GM19395 (cell line): ENCODE results near the gene TOMM20.
"Not testable (repeated sequence)": the region's sequence is repeated elsewhere in the genome, so short reads cannot be mapped to it uniquely, and the experiment has no call there.

ENCODE experiments used
- ATAC-seq: cut with Tn5 transposase; IDR thresholded peaks from one replicate; pipeline ENCODE4 v1.9.1; 2021; ENCODE audit warnings: mild to moderate bottlenecking, moderate library complexity; ENCODE audit not compliant: unreplicated experiment

Gene TOMM20

GRCh38 chr1:235105051-235106043 is 23.3 kb downstream of the TOMM20 start:
- peak; percentile 92 for ATAC-seq

- ATAC-seq, result no peak
These were observed 25.6 kb downstream of the TOMM20 start for GRCh38 chr1:235102993-235103411.

- no peak for ATAC-seq
These were observed 26.4 kb downstream of the TOMM20 start for GRCh38 chr1:235102259-235102582.

GRCh38 chr1:235101558-235102258 is 26.9 kb downstream of the TOMM20 start:
- ATAC-seq, result no peak

- no peak for ATAC-seq
These were observed 28.4 kb downstream of the TOMM20 start for GRCh38 chr1:235100194-235100772.

GRCh38 chr1:235098991-235099390 is 29.6 kb downstream of the TOMM20 start:
- ATAC-seq, result no peak

GRCh38 chr1:235098547-235098946 is 30.1 kb downstream of the TOMM20 start:
- no peak for ATAC-seq

- not testable (repeated sequence) for ATAC-seq
These were observed 31.1 kb downstream of the TOMM20 start for GRCh38 chr1:235097501-235097900.

- ATAC-seq, result no peak
These were observed 32.6 kb downstream of the TOMM20 start for GRCh38 chr1:235095938-235096562.

- no peak for ATAC-seq
These were observed 34.7 kb downstream of the TOMM20 start for GRCh38 chr1:235093696-235094592.

- ATAC-seq, result no peak
These were observed 35.5 kb downstream of the TOMM20 start for GRCh38 chr1:235093013-235093695.

- ATAC-seq, result not testable (repeated sequence)
These were observed 36.2 kb downstream of the TOMM20 start for GRCh38 chr1:235092415-235092814.

GRCh38 chr1:235092045-235092406 is 36.6 kb downstream of the TOMM20 start:
- ATAC-seq, result not testable (repeated sequence)

GRCh38 chr1:235091319-235092044 is 37.2 kb downstream of the TOMM20 start:
- ATAC-seq, result not testable (repeated sequence)

- ATAC-seq, result no peak
These were observed 38.1 kb downstream of the TOMM20 start for GRCh38 chr1:235090406-235091069.

- ATAC-seq, result no peak
These were observed 39.7 kb downstream of the TOMM20 start for GRCh38 chr1:235088907-235089306.

- ATAC-seq, result no peak
These were observed 40.2 kb downstream of the TOMM20 start for GRCh38 chr1:235088430-235088829.

GRCh38 chr1:235087906-235088305 is 40.7 kb downstream of the TOMM20 start:
- ATAC-seq, result no peak
